Memory B cell (primary cell): ENCODE measurements around the gene PKD1.
A peak's percentile ranks its signal among the peaks of the same experiment; 100 is the strongest.
"Not testable (repeated sequence)": the region's sequence is repeated elsewhere in the genome, so short reads cannot be mapped to it uniquely, and the experiment has no call there.

ENCODE experiments used
- ATAC-seq: fragments of 150-1000 bp; cut with Tn5 transposase; 2 replicates; pipeline ENCODE4 v1.10.0; 2021; ENCODE audit warnings: low read depth, mild to moderate bottlenecking, moderate library complexity
- DNase-seq, 2 donors: peaks; one replicate each; pipeline ENCODE4 v3.0.0; 2022; ENCODE audit warnings: low spot score in 2 of 2
- H3K27ac Mint-ChIP-seq: one replicate; pipeline ENCODE4 v1.8.0; 2022; ENCODE audit warnings: mild to moderate bottlenecking, moderate library complexity, mixed read lengths
- H3K27me3 Mint-ChIP-seq: one replicate; pipeline ENCODE4 v1.8.0; 2022; ENCODE audit warnings: mixed read lengths
- H3K36me3 Mint-ChIP-seq: one replicate; pipeline ENCODE4 v1.8.0; 2022; ENCODE audit warnings: mild to moderate bottlenecking, mixed read lengths
- H3K4me1 Mint-ChIP-seq: one replicate; pipeline ENCODE4 v1.8.0; 2022; ENCODE audit warnings: mixed read lengths
- H3K4me3 Mint-ChIP-seq: one replicate; pipeline ENCODE4 v1.8.0; 2022; ENCODE audit warnings: mild to moderate bottlenecking, moderate library complexity, mixed read lengths
- H3K9me3 Mint-ChIP-seq: one replicate; pipeline ENCODE4 v1.8.0; 2022; ENCODE audit warnings: mixed read lengths

PKD1 gene

GRCh38 chr16:2105769-2106168 lies 29.9 kb downstream of the PKD1 start:
- H3K4me3 Mint-ChIP-seq, H3K27ac Mint-ChIP-seq, H3K9me3 Mint-ChIP-seq, DNase-seq, H3K27me3 Mint-ChIP-seq, H3K36me3 Mint-ChIP-seq, ATAC-seq, H3K4me1 Mint-ChIP-seq: not testable (repeated sequence)

- H3K9me3 Mint-ChIP-seq, H3K4me1 Mint-ChIP-seq, DNase-seq, H3K27me3 Mint-ChIP-seq, ATAC-seq, H3K27ac Mint-ChIP-seq, H3K36me3 Mint-ChIP-seq, H3K4me3 Mint-ChIP-seq: not testable (repeated sequence)
These were observed 30.4 kb downstream of the PKD1 start for GRCh38 chr16:2105291-2105690.

GRCh38 chr16:2104464-2104863 lies 31.2 kb downstream of the PKD1 start:
- not testable (repeated sequence) for H3K4me3 Mint-ChIP-seq, DNase-seq, ATAC-seq, H3K27me3 Mint-ChIP-seq, H3K9me3 Mint-ChIP-seq, H3K36me3 Mint-ChIP-seq, H3K27ac Mint-ChIP-seq, H3K4me1 Mint-ChIP-seq

GRCh38 chr16:2102471-2102870 lies 33.2 kb downstream of the PKD1 start:
- no peaks in the 10 kb centered on the region for H3K4me1 Mint-ChIP-seq
- H3K36me3 Mint-ChIP-seq: peaks cover 3% of the 10 kb centered on the region
- DNase-seq (no peak), ATAC-seq (no peak)
- H3K27ac Mint-ChIP-seq: no peak overlapping the region
- no peaks in the 10 kb centered on the region for H3K9me3 Mint-ChIP-seq
- H3K27me3 Mint-ChIP-seq: no peaks in the 10 kb centered on the region
- no peak overlapping the region for H3K4me3 Mint-ChIP-seq

- H3K4me3 Mint-ChIP-seq, DNase-seq, H3K27ac Mint-ChIP-seq, H3K27me3 Mint-ChIP-seq, ATAC-seq, H3K4me1 Mint-ChIP-seq, H3K9me3 Mint-ChIP-seq, H3K36me3 Mint-ChIP-seq: not testable (repeated sequence)
These were observed 34.1 kb downstream of the PKD1 start for GRCh38 chr16:2101581-2101980.

GRCh38 chr16:2097689-2098088 lies 38.0 kb downstream of the PKD1 start:
- H3K4me1 Mint-ChIP-seq: not testable (repeated sequence)

GRCh38 chr16:2096853-2097595 lies 38.7 kb downstream of the PKD1 start:
- DNase-seq (no peak), ATAC-seq (no peak)
- Mint-ChIP-seq H3K36me3 (peaks cover 5% of the 10 kb centered on the region), H3K4me3 (no peak overlapping the region), H3K4me1 (no peaks in the 10 kb centered on the region), H3K27ac (no peak overlapping the region), H3K9me3 (no peaks in the 10 kb centered on the region), H3K27me3 (no peaks in the 10 kb centered on the region)

More at GRCh38 chr16:2097689-2098088, 38.0 kb downstream of the PKD1 start:
- H3K4me3 Mint-ChIP-seq, H3K27me3 Mint-ChIP-seq, H3K27ac Mint-ChIP-seq, DNase-seq, H3K36me3 Mint-ChIP-seq, ATAC-seq, H3K9me3 Mint-ChIP-seq: not testable (repeated sequence)

GRCh38 chr16:2095918-2096582 lies 39.6 kb downstream of the PKD1 start:
- DNase-seq (no peak), ATAC-seq (no peak)
- H3K27ac Mint-ChIP-seq: no peak overlapping the region
- no peaks in the 10 kb centered on the region for H3K4me1 Mint-ChIP-seq
- no peaks in the 10 kb centered on the region for H3K27me3 Mint-ChIP-seq
- H3K9me3 Mint-ChIP-seq: no peaks in the 10 kb centered on the region
- H3K36me3 Mint-ChIP-seq: peaks cover 3% of the 10 kb centered on the region
- H3K4me3 Mint-ChIP-seq: no peak overlapping the region

GRCh38 chr16:2095315-2095853 lies 40.3 kb downstream of the PKD1 start:
- ATAC-seq: no peak
- Mint-ChIP-seq H3K4me1 (no peaks in the 10 kb centered on the region), H3K4me3 (no peak overlapping the region), H3K36me3 (peaks cover 3% of the 10 kb centered on the region), H3K27ac (no peak overlapping the region), H3K9me3 (no peaks in the 10 kb centered on the region), H3K27me3 (no peaks in the 10 kb centered on the region)
- no peak for DNase-seq

GRCh38 chr16:2093793-2094192 lies 41.9 kb downstream of the PKD1 start:
- Mint-ChIP-seq H3K9me3 (no peaks in the 10 kb centered on the region), H3K36me3 (peaks cover 4% of the 10 kb centered on the region), H3K27ac (no peak overlapping the region), H3K4me3 (no peak overlapping the region), H3K4me1 (no peaks in the 10 kb centered on the region), H3K27me3 (no peaks in the 10 kb centered on the region)
- no peak for ATAC-seq
- DNase-seq: no peak

GRCh38 chr16:2092866-2093265 lies 42.8 kb downstream of the PKD1 start:
- no peak for ATAC-seq
- Mint-ChIP-seq H3K27ac (no peak overlapping the region), H3K36me3 (peaks cover 4% of the 10 kb centered on the region), H3K9me3 (no peaks in the 10 kb centered on the region), H3K27me3 (no peaks in the 10 kb centered on the region), H3K4me3 (no peak overlapping the region), H3K4me1 (no peaks in the 10 kb centered on the region)
- no peak for DNase-seq

GRCh38 chr16:2092256-2092620 lies 43.5 kb downstream of the PKD1 start:
- Mint-ChIP-seq H3K27me3 (no peaks in the 10 kb centered on the region), H3K9me3 (no peaks in the 10 kb centered on the region), H3K4me3 (no peak overlapping the region), H3K27ac (no peak overlapping the region), H3K36me3 (peaks cover 4% of the 10 kb centered on the region), H3K4me1 (peaks cover 1% of the 10 kb centered on the region)
- ATAC-seq: no peak
- no peak for DNase-seq

GRCh38 chr16:2091547-2092255 lies 44.0 kb downstream of the PKD1 start:
- Mint-ChIP-seq H3K4me1 (peaks cover 4% of the 10 kb centered on the region), H3K27me3 (no peaks in the 10 kb centered on the region), H3K36me3 (peaks cover 4% of the 10 kb centered on the region), H3K9me3 (no peaks in the 10 kb centered on the region), H3K27ac (no peak overlapping the region), H3K4me3 (no peak overlapping the region)
- ATAC-seq: no peak
- DNase-seq: no peak

GRCh38 chr16:2090777-2091546 lies 44.7 kb downstream of the PKD1 start:
- H3K27ac Mint-ChIP-seq: no peak overlapping the region
- peaks cover 1% of the 10 kb centered on the region for H3K36me3 Mint-ChIP-seq
- ATAC-seq (peak; percentile 80), DNase-seq (peak in 1 of 2 donors; percentile 63)
- H3K9me3 Mint-ChIP-seq: no peaks in the 10 kb centered on the region
- H3K27me3 Mint-ChIP-seq: no peaks in the 10 kb centered on the region
- peaks cover 4% of the 10 kb centered on the region for H3K4me1 Mint-ChIP-seq
- H3K4me3 Mint-ChIP-seq: peak overlapping the region; percentile 27
